Gastrocnemius medialis (tissue), 4 donors: ENCODE data around the gene MDK.

Experiments
- POLR2A ChIP-seq, 2 donors: fragments of 450-650 bp; IDR thresholded peaks; one replicate each; pipeline ENCODE4 v1.6.1; 2017; ENCODE audit warnings: antibody characterized with exemption in 2 of 2, mild to moderate bottlenecking in 2 of 2, moderate library complexity in 2 of 2
- TF ChIP-seq, protein P1 (sequence below), 5 experiments: fragments of 450-650 bp in 3 of 5; fragments of 200-600 bp in 2 of 5; sonication (generic) in 2 of 5; IDR thresholded peaks in 4 of 5; conservative IDR thresholded peaks in 1 of 5; 1 replicate in 4 of 5; 2 replicates in 1 of 5; pipeline ENCODE4 v1.5.1; 2016 to 2019; ENCODE audit warnings: antibody characterized with exemption in 5 of 5, mild to moderate bottlenecking in 3 of 5, moderate library complexity in 3 of 5

DNA sequence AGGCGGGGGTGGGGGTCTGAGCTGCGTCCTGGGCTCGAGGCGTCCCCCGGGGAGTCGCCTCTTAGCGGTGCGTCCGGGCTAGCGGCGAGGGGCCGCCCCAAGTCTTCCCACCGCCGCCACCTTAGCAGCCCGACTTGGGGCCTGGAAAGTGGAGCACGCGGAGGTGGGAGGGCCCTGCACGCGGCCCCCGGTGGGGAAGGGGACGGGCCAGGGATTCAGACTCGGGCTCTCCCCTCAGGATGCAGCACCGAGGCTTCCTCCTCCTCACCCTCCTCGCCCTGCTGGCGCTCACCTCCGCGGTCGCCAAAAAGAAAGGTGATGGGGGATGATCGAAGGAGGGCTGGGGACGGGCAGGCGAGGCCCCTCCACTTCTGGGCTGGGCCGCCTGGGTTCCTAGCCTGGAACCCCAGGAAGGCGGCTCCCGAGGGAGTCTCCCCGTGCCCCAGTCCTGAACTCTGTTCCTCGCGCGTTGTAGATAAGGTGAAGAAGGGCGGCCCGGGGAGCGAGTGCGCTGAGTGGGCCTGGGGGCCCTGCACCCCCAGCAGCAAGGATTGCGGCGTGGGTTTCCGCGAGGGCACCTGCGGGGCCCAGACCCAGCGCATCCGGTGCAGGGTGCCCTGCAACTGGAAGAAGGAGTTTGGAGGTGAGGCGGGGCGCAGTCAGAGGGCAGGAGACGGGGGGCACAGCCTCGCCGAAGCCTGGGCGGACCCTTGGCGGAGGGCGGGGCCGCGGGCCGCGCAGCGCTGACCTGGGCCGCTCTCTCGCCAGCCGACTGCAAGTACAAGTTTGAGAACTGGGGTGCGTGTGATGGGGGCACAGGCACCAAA lies 563 bp downstream of the MDK start:
- TF ChIP-seq, protein P1, sequence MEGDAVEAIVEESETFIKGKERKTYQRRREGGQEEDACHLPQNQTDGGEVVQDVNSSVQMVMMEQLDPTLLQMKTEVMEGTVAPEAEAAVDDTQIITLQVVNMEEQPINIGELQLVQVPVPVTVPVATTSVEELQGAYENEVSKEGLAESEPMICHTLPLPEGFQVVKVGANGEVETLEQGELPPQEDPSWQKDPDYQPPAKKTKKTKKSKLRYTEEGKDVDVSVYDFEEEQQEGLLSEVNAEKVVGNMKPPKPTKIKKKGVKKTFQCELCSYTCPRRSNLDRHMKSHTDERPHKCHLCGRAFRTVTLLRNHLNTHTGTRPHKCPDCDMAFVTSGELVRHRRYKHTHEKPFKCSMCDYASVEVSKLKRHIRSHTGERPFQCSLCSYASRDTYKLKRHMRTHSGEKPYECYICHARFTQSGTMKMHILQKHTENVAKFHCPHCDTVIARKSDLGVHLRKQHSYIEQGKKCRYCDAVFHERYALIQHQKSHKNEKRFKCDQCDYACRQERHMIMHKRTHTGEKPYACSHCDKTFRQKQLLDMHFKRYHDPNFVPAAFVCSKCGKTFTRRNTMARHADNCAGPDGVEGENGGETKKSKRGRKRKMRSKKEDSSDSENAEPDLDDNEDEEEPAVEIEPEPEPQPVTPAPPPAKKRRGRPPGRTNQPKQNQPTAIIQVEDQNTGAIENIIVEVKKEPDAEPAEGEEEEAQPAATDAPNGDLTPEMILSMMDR (IDR thresholded peaks at IDR 0.05 in 4 of 5, conservative IDR thresholded peaks at IDR 0.05 in 1 of 5) = no peak
- no peak for TF ChIP-seq POLR2A (IDR thresholded peaks at IDR 0.05)
